HepG2 (cell line): ENCODE measurements around the gene CORO1C. TPM values are rescaled to one million over a fixed set of nuclear protein-coding genes. Genes with fewer than 3 reads are reported as not detected.

Experiments used
- ATAC-seq: fragments of 200-7000 bp; cut with Tn5 transposase; 3 replicates; pipeline ENCODE4 v1.9.1; 2020; ENCODE audit warnings: mild to moderate bottlenecking, moderate library complexity
- BruUV-seq: library from RNA; stranded (reverse); fragments of 400-500 nt; replicated peaks from 2 replicates; lab custom pipeline; 2021; lab: Mats Ljungman, UMichigan
- CTCF ChIA-PET: fragments of 300-600 bp; formaldehyde crosslinking; extraction: SDS; loops from one replicate; lab custom pipeline; 2021; ENCODE audit warnings: low total read pairs, inconsistent platforms, low intra/inter-chr PET ratio; lab: Yijun Ruan, JAX
- POLR2A ChIA-PET: fragments of 350-600 bp; sonication (Branson Sonifier 250); formaldehyde crosslinking; loops from one replicate; lab custom pipeline; 2020; ENCODE audit warnings: antibody characterized with exemption, inconsistent platforms; lab: Yijun Ruan, JAX
- DNase-seq: peaks from one replicate; pipeline ENCODE4 v3.0.0-alpha.2; 2015; ENCODE audit warnings: low spot score
- FAIRE-seq: peaks from 3 replicates; lab custom pipeline; 2011; peaks lifted over from hg19 to GRCh38; lab: Jason Lieb, UNC
- H2AFZ ChIP-seq: one replicate; pipeline ENCODE4 v1.6.1; 2011; ENCODE audit warnings: low read length, inconsistent platforms
- H3K27ac ChIP-seq: fragments of 300-600 bp; 3 replicates; pipeline ENCODE4 v1.8.0; 2011; ENCODE audit warnings: mixed run types, mild to moderate bottlenecking, mixed read lengths, low read length, inconsistent platforms; ENCODE audit not compliant: insufficient read depth; ENCODE audit errors: extremely low read length
- H3K27me3 ChIP-seq, 2 experiments: fragments of 200-600 bp in 1 of 2; 2 replicates in 1 of 2; 3 replicates in 1 of 2; pipeline versions ENCODE4 v1.6.0 to v1.8.0; 2011; ENCODE audit warnings: low read length in 2 of 2, mild to moderate bottlenecking in 2 of 2, moderate library complexity in 2 of 2, inconsistent platforms in 1 of 2; ENCODE audit not compliant: insufficient read depth in 2 of 2, control insufficient read depth in 1 of 2
- H3K36me3 ChIP-seq, 2 experiments: fragments of 200-600 bp in 1 of 2; replicated peaks in 1 of 2; 2 replicates in 1 of 2; 3 replicates in 1 of 2; pipeline versions ENCODE4 v1.5.1 to v1.8.0; 2011; ENCODE audit warnings: low read length in 2 of 2, inconsistent platforms in 1 of 2; ENCODE audit not compliant: insufficient read depth in 2 of 2, control insufficient read depth in 1 of 2
- H3K4me1 ChIP-seq: 2 replicates; pipeline ENCODE4 v1.5.1; 2012; ENCODE audit warnings: low read length, inconsistent platforms; ENCODE audit not compliant: insufficient read depth
- H3K4me2 ChIP-seq: 2 replicates; pipeline ENCODE4 v1.6.0; 2011; ENCODE audit warnings: low read depth, low read length, inconsistent platforms
- H3K4me3 ChIP-seq, 3 experiments: fragments of 200-600 bp in 1 of 3; sonication (generic), shearing (Covaris generic) in 1 of 3; replicated peaks in 1 of 3; 2 replicates each; pipeline ENCODE4 v1.5.1; 2011 to 2016; ENCODE audit warnings: low read length in 3 of 3, inconsistent platforms in 2 of 3, low read depth in 2 of 3, mild to moderate bottlenecking in 2 of 3, control low read depth in 1 of 3, mixed read lengths in 1 of 3; ENCODE audit not compliant: insufficient read depth in 1 of 3
- H3K79me2 ChIP-seq: one replicate; pipeline ENCODE4 v1.6.1; 2011; ENCODE audit warnings: low read length, inconsistent platforms; ENCODE audit not compliant: insufficient read depth
- H3K9ac ChIP-seq: 2 replicates; pipeline ENCODE4 v1.6.0; 2011; ENCODE audit warnings: mild to moderate bottlenecking, low read depth, low read length, inconsistent platforms; ENCODE audit not compliant: insufficient read depth
- H3K9me3 ChIP-seq: 2 replicates; pipeline ENCODE4 v1.5.1; 2012; ENCODE audit warnings: mild to moderate bottlenecking, low read length
- H4K20me1 ChIP-seq: 2 replicates; pipeline ENCODE4 v1.6.0; 2011; ENCODE audit warnings: inconsistent platforms, mild to moderate bottlenecking, low read length, moderate library complexity; ENCODE audit not compliant: insufficient read depth
- CENPBD1 ChIP-seq: sonication (generic); formaldehyde crosslinking; IDR thresholded peaks from 2 replicates; pipeline ENCODE4 v1.8.0; 2022; ENCODE audit warnings: missing genetic modification reagents, low read depth, mild to moderate bottlenecking, borderline replicate concordance
- HBP1 ChIP-seq: IDR thresholded peaks from 2 replicates; pipeline ENCODE4 v1.6.1; 2016; ENCODE audit warnings: low read depth, control low read depth
- HNRNPLL ChIP-seq: fragments of 200-400 bp; formaldehyde crosslinking; IDR thresholded peaks from 2 replicates; pipeline ENCODE4 v1.6.1; 2017; ENCODE audit warnings: mild to moderate bottlenecking, low read depth, low read length; ENCODE audit not compliant: poor library complexity, severe bottlenecking
- MTA3 ChIP-seq: sonication (generic); formaldehyde crosslinking; IDR thresholded peaks from 2 replicates; pipeline ENCODE4 v1.4.0; 2020; ENCODE audit warnings: missing genetic modification reagents
- PLSCR1 ChIP-seq: sonication (generic); formaldehyde crosslinking; IDR thresholded peaks from 2 replicates; pipeline ENCODE4 v1.5.0; 2020; ENCODE audit warnings: missing genetic modification reagents, mild to moderate bottlenecking, borderline replicate concordance
- POGK ChIP-seq: sonication (generic); formaldehyde crosslinking; conservative IDR thresholded peaks from 2 replicates; pipeline ENCODE4 v1.8.0; 2022; ENCODE audit warnings: mild to moderate bottlenecking, moderate library complexity, missing genetic modification reagents
- TFE3 ChIP-seq: IDR thresholded peaks from 2 replicates; pipeline ENCODE4 v1.6.1; 2016
- ZC3H13 ChIP-seq: sonication (generic); formaldehyde crosslinking; IDR thresholded peaks from 2 replicates; pipeline ENCODE4 v1.8.1; 2023; ENCODE audit warnings: mild to moderate bottlenecking, missing genetic modification reagents, moderate library complexity
- ZNF530 ChIP-seq: sonication (generic); formaldehyde crosslinking; IDR thresholded peaks from 2 replicates; pipeline ENCODE4 v1.5.0; 2020; ENCODE audit warnings: low read depth, mild to moderate bottlenecking, missing genetic modification reagents
- ZNF788 ChIP-seq: sonication (generic); formaldehyde crosslinking; IDR thresholded peaks from 2 replicates; pipeline ENCODE4 v1.5.0; 2020; ENCODE audit warnings: mild to moderate bottlenecking, missing genetic modification reagents, borderline replicate concordance
- ZNF850 ChIP-seq: sonication (generic); formaldehyde crosslinking; conservative IDR thresholded peaks from 2 replicates; pipeline ENCODE4 v1.9.0; 2021; ENCODE audit warnings: mild to moderate bottlenecking, missing genetic modification reagents
- WGBS: methylation state at CpG from one replicate; pipeline ENCODE4 v1.1.6; 2017; ENCODE audit warnings: low lambda C conversion rate; 5-methylcytosine and 5-hydroxymethylcytosine counted together
- in situ Hi-C: cut with HindIII; loops from 2 replicates; pipeline ENCODE4 v1.10.0; 2017; ENCODE audit warnings: low pct_unique_long_range_greater_than_20kb; ENCODE audit not compliant: extremely low pct_ligation_motif_present
- intact Hi-C: fragments of 100-400 bp; cut with micrococcal nuclease; formaldehyde crosslinking; loops from one replicate; pipeline ENCODE4 v1.10.0; 2022; ENCODE audit not compliant: unreplicated experiment
- polyA plus RNA-seq, 8 experiments: library from polyadenylated mRNA; depleted of rRNA in 3 of 8; stranded (reverse) in 7 of 8; unstranded in 1 of 8; fragments of >200 nt; fragmentation: Illumina TruSeq in 4 of 8; extraction: Trizol in 4 of 8; gene quantifications; 2 replicates each; pipeline versions ENCODE4 v1.2.1 to v1.2.3, GENCODE V29; 2011 to 2016; ENCODE audit warnings: low read depth in 4 of 8, missing spikeins in 1 of 8, mixed read lengths in 1 of 8; ENCODE audit not compliant: insufficient read depth in 1 of 8
- total RNA-seq, 5 experiments: library from RNA; depleted of rRNA; stranded (reverse); fragments of >200 nt; fragmentation: Illumina TruSeq; extraction: Trizol; gene quantifications; 2 replicates each; pipeline ENCODE4 v1.2.3, GENCODE V29; 2016; ENCODE audit warnings: low read depth in 1 of 5

Gene CORO1C
- total and polyA plus RNA-seq, 2 of the 13 experiments (the other 11 are each of a cell fraction or from before 2014, with no cell fraction given): 73.7 to 131 TPM

GRCh38 chr12:108759924-108760323, 28.6 kb upstream of the CORO1C start:
- Histone ChIP-seq H3K9me3 (no peaks in the 10 kb centered on the region), H3K79me2 (no peaks in the 10 kb centered on the region), H3K27ac (no peak overlapping the region), H3K4me3 (no peak overlapping the region), H3K9ac (no peak overlapping the region), H3K4me1 (peaks cover 15% of the 10 kb centered on the region), H2AFZ (no peak overlapping the region), H4K20me1 (no peaks in the 10 kb centered on the region), H3K27me3 (no peaks in the 10 kb centered on the region), H3K4me2 (no peak overlapping the region), H3K36me3 (no peaks in the 10 kb centered on the region)
- ChIA-PET POLR2A (interaction anchor here (1.3 kb wide), 1 partner anchor 26 kb away, joined by 3 read pairs; no protein-coding TSS in a partner anchor), CTCF (no interaction called here)
- in situ Hi-C loops: no loop called here
- TF ChIP-seq TFE3 (CRISPR knock-in tag) (no peak), ZNF530 (CRISPR knock-in tag) (no peak), CENPBD1 (CRISPR knock-in tag) (no peak), MTA3 (CRISPR knock-in tag) (no peak), ZNF850 (CRISPR knock-in tag) (no peak), ZC3H13 (no peak), ZNF788 (CRISPR knock-in tag) (no peak), PLSCR1 (CRISPR knock-in tag) (no peak), POGK (CRISPR knock-in tag) (no peak), HBP1 (CRISPR knock-in tag) (no peak), HNRNPLL (no peak)
- intact Hi-C loops: no loop called here
- WGBS: 80% methylated on average over 6 of the region's 11 CpGs
- FAIRE-seq (no peak), ATAC-seq (no peak), DNase-seq (no peak)
- BruUV-seq: no TSS peak
